ENCODE data around the gene SND1. TPM values are rescaled to one million over a fixed set of nuclear protein-coding genes. Genes with fewer than 3 reads are reported as not detected.

The SND1 gene
- polyA plus RNA-seq, 1 donor = 144 TPM

- H3K4me1 ChIP-seq (ENCODE audit: control insufficient read depth, insufficient read depth, low read length) = no peaks in the 10 kb centered on the region
- H3K4me3 ChIP-seq (ENCODE audit: low read length) = no peak overlapping the region
- no peak overlapping the region for H3K27ac ChIP-seq (ENCODE audit: low read length)
- peak in 1 of 2 donors; percentile 5 for DNase-seq
- peaks cover 69% of the 10 kb centered on the region for H3K36me3 ChIP-seq (ENCODE audit: control insufficient read depth, insufficient read depth, low read length)
- H3K27me3 ChIP-seq (ENCODE audit: control insufficient read depth, insufficient read depth, low read length) = no peaks in the 10 kb centered on the region
- no CpG with 5 or more reads among the region's 1 CpG for WGBS (ENCODE audit: insufficient coverage, low lambda C conversion rate)
- H3K9me3 ChIP-seq (ENCODE audit: control insufficient read depth, low read depth, low read length) = no peaks in the 10 kb centered on the region
These were observed 52.2 kb downstream of the SND1 start for GRCh38 chr7:127704211-127704610.

- H3K27ac ChIP-seq (ENCODE audit: low read length) = no peak overlapping the region
- peaks cover 68% of the 10 kb centered on the region for H3K36me3 ChIP-seq (ENCODE audit: control insufficient read depth, insufficient read depth, low read length)
- H3K27me3 ChIP-seq (ENCODE audit: control insufficient read depth, insufficient read depth, low read length) = no peaks in the 10 kb centered on the region
- no peak for DNase-seq
- no peak overlapping the region for H3K4me3 ChIP-seq (ENCODE audit: low read length)
- 100% methylated on average over 3 of the region's 6 CpGs for WGBS (ENCODE audit: insufficient coverage, low lambda C conversion rate)
- no peaks in the 10 kb centered on the region for H3K9me3 ChIP-seq (ENCODE audit: control insufficient read depth, low read depth, low read length)
- no peaks in the 10 kb centered on the region for H3K4me1 ChIP-seq (ENCODE audit: control insufficient read depth, insufficient read depth, low read length)
These were observed 53.5 kb downstream of the SND1 start for GRCh38 chr7:127705461-127705959.

GRCh38 chr7:127706766-127707165 is 54.8 kb downstream of the SND1 start:
- H3K4me3 ChIP-seq (ENCODE audit: low read length) = no peak overlapping the region
- H3K27ac ChIP-seq (ENCODE audit: low read length) = no peak overlapping the region
- no peak for DNase-seq
- no peaks in the 10 kb centered on the region for H3K4me1 ChIP-seq (ENCODE audit: control insufficient read depth, insufficient read depth, low read length)
- peaks cover 64% of the 10 kb centered on the region for H3K36me3 ChIP-seq (ENCODE audit: control insufficient read depth, insufficient read depth, low read length)
- peaks cover 3% of the 10 kb centered on the region for H3K9me3 ChIP-seq (ENCODE audit: control insufficient read depth, low read depth, low read length)
- no peaks in the 10 kb centered on the region for H3K27me3 ChIP-seq (ENCODE audit: control insufficient read depth, insufficient read depth, low read length)

- H3K9me3 ChIP-seq (ENCODE audit: control insufficient read depth, low read depth, low read length) = peaks cover 3% of the 10 kb centered on the region
- no peaks in the 10 kb centered on the region for H3K4me1 ChIP-seq (ENCODE audit: control insufficient read depth, insufficient read depth, low read length)
- H3K27me3 ChIP-seq (ENCODE audit: control insufficient read depth, insufficient read depth, low read length) = no peaks in the 10 kb centered on the region
- no peak overlapping the region for H3K4me3 ChIP-seq (ENCODE audit: low read length)
- H3K36me3 ChIP-seq (ENCODE audit: control insufficient read depth, insufficient read depth, low read length) = peaks cover 53% of the 10 kb centered on the region
- DNase-seq = no peak
- no CpG with 5 or more reads among the region's 1 CpG for WGBS (ENCODE audit: insufficient coverage, low lambda C conversion rate)
- no peak overlapping the region for H3K27ac ChIP-seq (ENCODE audit: low read length)
These were observed 56.2 kb downstream of the SND1 start for GRCh38 chr7:127708201-127708600.

GRCh38 chr7:127708788-127709187 is 56.8 kb downstream of the SND1 start:
- WGBS (ENCODE audit: insufficient coverage, low lambda C conversion rate) = no CpG with 5 or more reads among the region's 1 CpG
- no peak overlapping the region for H3K27ac ChIP-seq (ENCODE audit: low read length)
- no peaks in the 10 kb centered on the region for H3K27me3 ChIP-seq (ENCODE audit: control insufficient read depth, insufficient read depth, low read length)
- no peak overlapping the region for H3K4me3 ChIP-seq (ENCODE audit: low read length)
- no peaks in the 10 kb centered on the region for H3K4me1 ChIP-seq (ENCODE audit: control insufficient read depth, insufficient read depth, low read length)
- peak; percentile 54 to 59 for DNase-seq
- peaks cover 3% of the 10 kb centered on the region for H3K9me3 ChIP-seq (ENCODE audit: control insufficient read depth, low read depth, low read length)
- H3K36me3 ChIP-seq (ENCODE audit: control insufficient read depth, insufficient read depth, low read length) = peaks cover 57% of the 10 kb centered on the region

- WGBS (ENCODE audit: insufficient coverage, low lambda C conversion rate) = 100% methylated on average over 1 of the region's 1 CpG
- Histone ChIP-seq H3K27me3 (ENCODE audit: control insufficient read depth, insufficient read depth, low read length) (no peaks in the 10 kb centered on the region), H3K9me3 (ENCODE audit: control insufficient read depth, low read depth, low read length) (peaks cover 3% of the 10 kb centered on the region), H3K27ac (ENCODE audit: low read length) (no peak overlapping the region), H3K4me1 (ENCODE audit: control insufficient read depth, insufficient read depth, low read length) (no peaks in the 10 kb centered on the region), H3K4me3 (ENCODE audit: low read length) (no peak overlapping the region), H3K36me3 (ENCODE audit: control insufficient read depth, insufficient read depth, low read length) (peaks cover 45% of the 10 kb centered on the region)
- DNase-seq = no peak
These were observed 58.6 kb downstream of the SND1 start for GRCh38 chr7:127710635-127711034.

GRCh38 chr7:127711872-127712271 is 59.9 kb downstream of the SND1 start:
- H3K36me3 ChIP-seq (ENCODE audit: control insufficient read depth, insufficient read depth, low read length) = peaks cover 45% of the 10 kb centered on the region
- no peak overlapping the region for H3K27ac ChIP-seq (ENCODE audit: low read length)
- WGBS (ENCODE audit: insufficient coverage, low lambda C conversion rate) = 96% methylated on average over 2 of the region's 4 CpGs

GRCh38 chr7:127713006-127713405 is 61.0 kb downstream of the SND1 start:
- Histone ChIP-seq H3K4me3 (ENCODE audit: low read length) (no peak overlapping the region), H3K27me3 (ENCODE audit: control insufficient read depth, insufficient read depth, low read length) (no peaks in the 10 kb centered on the region), H3K4me1 (ENCODE audit: control insufficient read depth, insufficient read depth, low read length) (no peaks in the 10 kb centered on the region), H3K27ac (ENCODE audit: low read length) (no peak overlapping the region), H3K9me3 (ENCODE audit: control insufficient read depth, low read depth, low read length) (peaks cover 3% of the 10 kb centered on the region), H3K36me3 (ENCODE audit: control insufficient read depth, insufficient read depth, low read length) (peaks cover 49% of the 10 kb centered on the region)
- no peak for DNase-seq

More at GRCh38 chr7:127711872-127712271, 59.9 kb downstream of the SND1 start:
- H3K27me3 ChIP-seq (ENCODE audit: control insufficient read depth, insufficient read depth, low read length) = no peaks in the 10 kb centered on the region
- peaks cover 3% of the 10 kb centered on the region for H3K9me3 ChIP-seq (ENCODE audit: control insufficient read depth, low read depth, low read length)
- no peak overlapping the region for H3K4me3 ChIP-seq (ENCODE audit: low read length)
- DNase-seq = no peak
- no peaks in the 10 kb centered on the region for H3K4me1 ChIP-seq (ENCODE audit: control insufficient read depth, insufficient read depth, low read length)

GRCh38 chr7:127713758-127714157 is 61.8 kb downstream of the SND1 start:
- Histone ChIP-seq H3K4me3 (ENCODE audit: low read length) (no peak overlapping the region), H3K36me3 (ENCODE audit: control insufficient read depth, insufficient read depth, low read length) (peaks cover 49% of the 10 kb centered on the region), H3K27me3 (ENCODE audit: control insufficient read depth, insufficient read depth, low read length) (no peaks in the 10 kb centered on the region), H3K9me3 (ENCODE audit: control insufficient read depth, low read depth, low read length) (peaks cover 3% of the 10 kb centered on the region), H3K27ac (ENCODE audit: low read length) (no peak overlapping the region), H3K4me1 (ENCODE audit: control insufficient read depth, insufficient read depth, low read length) (no peaks in the 10 kb centered on the region)
- DNase-seq = no peak
- WGBS (ENCODE audit: insufficient coverage, low lambda C conversion rate) = no CpG with 5 or more reads among the region's 6 CpGs

- Histone ChIP-seq H3K4me1 (ENCODE audit: control insufficient read depth, insufficient read depth, low read length) (no peaks in the 10 kb centered on the region), H3K9me3 (ENCODE audit: control insufficient read depth, low read depth, low read length) (peaks cover 3% of the 10 kb centered on the region), H3K4me3 (ENCODE audit: low read length) (no peak overlapping the region), H3K27ac (ENCODE audit: low read length) (no peak overlapping the region), H3K27me3 (ENCODE audit: control insufficient read depth, insufficient read depth, low read length) (no peaks in the 10 kb centered on the region), H3K36me3 (ENCODE audit: control insufficient read depth, insufficient read depth, low read length) (peaks cover 36% of the 10 kb centered on the region)
- no peak for DNase-seq
- 100% methylated on average over 1 of the region's 3 CpGs for WGBS (ENCODE audit: insufficient coverage, low lambda C conversion rate)
These were observed 63.3 kb downstream of the SND1 start for GRCh38 chr7:127715272-127715671.

GRCh38 chr7:127715901-127716300 is 63.9 kb downstream of the SND1 start:
- WGBS (ENCODE audit: insufficient coverage, low lambda C conversion rate) = 100% methylated on average over 1 of the region's 1 CpG
- H3K4me1 ChIP-seq (ENCODE audit: control insufficient read depth, insufficient read depth, low read length) = no peaks in the 10 kb centered on the region
- no peak for DNase-seq
- no peak overlapping the region for H3K27ac ChIP-seq (ENCODE audit: low read length)
- H3K9me3 ChIP-seq (ENCODE audit: control insufficient read depth, low read depth, low read length) = peaks cover 3% of the 10 kb centered on the region
- no peaks in the 10 kb centered on the region for H3K27me3 ChIP-seq (ENCODE audit: control insufficient read depth, insufficient read depth, low read length)
- H3K36me3 ChIP-seq (ENCODE audit: control insufficient read depth, insufficient read depth, low read length) = peaks cover 33% of the 10 kb centered on the region
- no peak overlapping the region for H3K4me3 ChIP-seq (ENCODE audit: low read length)

Data from large intestine (tissue), 3 donors.